GM21529 (cell line): Measurements from ENCODE around the gene KRTDAP.

Source experiments
- ATAC-seq: cut with Tn5 transposase; IDR thresholded peaks from one replicate; pipeline ENCODE4 v1.9.1; 2021; ENCODE audit not compliant: unreplicated experiment

Gene KRTDAP

GRCh38 chr19:35513628-35514281 is 23.5 kb upstream of the KRTDAP start, which contains the start of gene DMKN:
DMKN (minus strand) TSS chr19:35513649; CDS start chr19:35513475, 174 bp downstream.
- no peak for ATAC-seq

- no peak for ATAC-seq
Observed at GRCh38 chr19:35512831-35513627, 22.8 kb upstream of the KRTDAP start.

GRCh38 chr19:35511337-35511736 is 21.1 kb upstream of the KRTDAP start:
- no peak for ATAC-seq

GRCh38 chr19:35510626-35510964 is 20.3 kb upstream of the KRTDAP start:
- no peak for ATAC-seq

- no peak for ATAC-seq
Observed at GRCh38 chr19:35509861-35510625, 19.8 kb upstream of the KRTDAP start.

- ATAC-seq = no peak
Observed at GRCh38 chr19:35509018-35509652, 18.9 kb upstream of the KRTDAP start.

GRCh38 chr19:35508129-35508528 is 17.9 kb upstream of the KRTDAP start:
- ATAC-seq = no peak

- ATAC-seq = no peak
Observed at GRCh38 chr19:35507561-35507960, 17.3 kb upstream of the KRTDAP start.

- no peak for ATAC-seq
Observed at GRCh38 chr19:35506011-35506410, 15.7 kb upstream of the KRTDAP start.

- no peak for ATAC-seq
Observed at GRCh38 chr19:35502751-35503150, 12.5 kb upstream of the KRTDAP start.

- ATAC-seq = no peak
Observed at GRCh38 chr19:35501684-35502083, 11.4 kb upstream of the KRTDAP start.

GRCh38 chr19:35500611-35501010 is 10.3 kb upstream of the KRTDAP start:
- ATAC-seq = no peak

GRCh38 chr19:35498984-35499527 is 8.8 kb upstream of the KRTDAP start:
- no peak for ATAC-seq

GRCh38 chr19:35498220-35498619 is 8.0 kb upstream of the KRTDAP start:
- ATAC-seq = no peak

GRCh38 chr19:35497406-35497805 is 7.1 kb upstream of the KRTDAP start:
- ATAC-seq = no peak

- no peak for ATAC-seq
Observed at GRCh38 chr19:35495107-35496064, 5.1 kb upstream of the KRTDAP start.

GRCh38 chr19:35493971-35494370 is 3.7 kb upstream of the KRTDAP start:
- ATAC-seq = no peak

GRCh38 chr19:35491836-35492360 is 1.6 kb upstream of the KRTDAP start:
- ATAC-seq = no peak

- no peak for ATAC-seq
Observed at GRCh38 chr19:35488677-35489076, 1.6 kb downstream of the KRTDAP start.
